ENCODE results near the gene OBP2A.

Gene OBP2A

DNA sequence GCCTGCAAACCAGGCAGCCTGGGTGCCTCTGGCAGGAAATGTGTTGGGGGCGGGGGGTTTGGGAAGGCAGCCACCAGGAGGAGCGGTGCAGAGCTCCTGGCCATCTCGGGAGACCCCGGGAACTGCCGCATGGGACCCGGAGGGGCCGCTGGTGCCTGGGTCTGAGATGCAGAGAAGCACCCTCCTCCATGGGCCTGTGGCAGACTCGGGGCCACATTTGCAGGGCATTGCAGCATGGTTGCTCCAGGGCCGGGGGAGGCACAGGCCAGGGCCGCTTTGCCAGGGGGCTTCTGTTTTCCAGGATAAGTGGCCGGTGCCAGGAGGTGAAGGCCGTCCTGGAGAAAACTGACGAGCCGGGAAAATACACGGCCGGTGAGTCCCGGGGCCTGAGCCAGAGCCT is 23.0 kb upstream of the OBP2A start:
- TF ChIP-seq POLR2AphosphoS5 (IDR thresholded peaks at IDR 0.05; ENCODE audit: low read depth, low read length) = no peak
- no peak for TF ChIP-seq SIN3A (IDR thresholded peaks at IDR 0.05; ENCODE audit: borderline replicate concordance, insufficient read depth, low read length)
- no peak for TF ChIP-seq FOXP2 (optimal IDR thresholded peaks at IDR 0.05; ENCODE audit: borderline replicate concordance, extremely low read depth, extremely low read length, insufficient read depth)
- TF ChIP-seq TAF1 (IDR thresholded peaks at IDR 0.05; ENCODE audit: borderline replicate concordance, insufficient read depth, low read length) = no peak
- TF ChIP-seq, protein P1, sequence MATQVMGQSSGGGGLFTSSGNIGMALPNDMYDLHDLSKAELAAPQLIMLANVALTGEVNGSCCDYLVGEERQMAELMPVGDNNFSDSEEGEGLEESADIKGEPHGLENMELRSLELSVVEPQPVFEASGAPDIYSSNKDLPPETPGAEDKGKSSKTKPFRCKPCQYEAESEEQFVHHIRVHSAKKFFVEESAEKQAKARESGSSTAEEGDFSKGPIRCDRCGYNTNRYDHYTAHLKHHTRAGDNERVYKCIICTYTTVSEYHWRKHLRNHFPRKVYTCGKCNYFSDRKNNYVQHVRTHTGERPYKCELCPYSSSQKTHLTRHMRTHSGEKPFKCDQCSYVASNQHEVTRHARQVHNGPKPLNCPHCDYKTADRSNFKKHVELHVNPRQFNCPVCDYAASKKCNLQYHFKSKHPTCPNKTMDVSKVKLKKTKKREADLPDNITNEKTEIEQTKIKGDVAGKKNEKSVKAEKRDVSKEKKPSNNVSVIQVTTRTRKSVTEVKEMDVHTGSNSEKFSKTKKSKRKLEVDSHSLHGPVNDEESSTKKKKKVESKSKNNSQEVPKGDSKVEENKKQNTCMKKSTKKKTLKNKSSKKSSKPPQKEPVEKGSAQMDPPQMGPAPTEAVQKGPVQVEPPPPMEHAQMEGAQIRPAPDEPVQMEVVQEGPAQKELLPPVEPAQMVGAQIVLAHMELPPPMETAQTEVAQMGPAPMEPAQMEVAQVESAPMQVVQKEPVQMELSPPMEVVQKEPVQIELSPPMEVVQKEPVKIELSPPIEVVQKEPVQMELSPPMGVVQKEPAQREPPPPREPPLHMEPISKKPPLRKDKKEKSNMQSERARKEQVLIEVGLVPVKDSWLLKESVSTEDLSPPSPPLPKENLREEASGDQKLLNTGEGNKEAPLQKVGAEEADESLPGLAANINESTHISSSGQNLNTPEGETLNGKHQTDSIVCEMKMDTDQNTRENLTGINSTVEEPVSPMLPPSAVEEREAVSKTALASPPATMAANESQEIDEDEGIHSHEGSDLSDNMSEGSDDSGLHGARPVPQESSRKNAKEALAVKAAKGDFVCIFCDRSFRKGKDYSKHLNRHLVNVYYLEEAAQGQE (IDR thresholded peaks at IDR 0.05; ENCODE audit: insufficient read depth in 1 of 2, low read depth in 2 of 2, low read length in 2 of 2) = no peak

DNA sequence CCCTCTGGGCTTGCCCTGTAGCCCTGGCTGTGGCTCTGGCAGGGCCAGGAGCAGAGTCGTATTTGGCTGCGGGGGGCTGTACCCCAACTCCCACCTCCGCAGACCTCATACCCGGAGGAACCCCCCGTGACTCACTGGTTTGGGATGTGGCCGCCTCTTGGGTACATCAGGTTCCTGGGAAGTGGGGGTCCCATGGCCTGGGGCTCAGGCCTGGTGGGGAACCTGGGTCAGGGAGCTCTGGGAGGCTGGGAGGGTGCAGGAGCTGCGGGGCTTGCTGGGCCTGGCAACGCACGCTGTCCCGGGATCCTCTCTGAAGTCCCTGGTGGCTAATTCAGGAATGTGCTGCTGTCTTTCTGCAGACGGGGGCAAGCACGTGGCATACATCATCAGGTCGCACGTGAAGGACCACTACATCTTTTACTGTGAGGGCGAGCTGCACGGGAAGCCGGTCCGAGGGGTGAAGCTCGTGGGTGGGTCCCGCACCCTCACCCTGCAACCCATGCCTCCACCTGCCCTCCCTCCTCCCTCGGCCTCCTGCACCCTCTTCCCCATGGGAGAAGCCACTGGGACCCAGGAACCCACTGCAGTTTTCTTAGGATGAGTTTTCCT is 22.3 kb upstream of the OBP2A start:
- TF ChIP-seq, protein P1 (IDR thresholded peaks at IDR 0.05; ENCODE audit: insufficient read depth in 1 of 2, low read depth in 2 of 2, low read length in 2 of 2) = no peak
- no peak for TF ChIP-seq TAF1 (IDR thresholded peaks at IDR 0.05; ENCODE audit: borderline replicate concordance, insufficient read depth, low read length)
- TF ChIP-seq SIN3A (IDR thresholded peaks at IDR 0.05; ENCODE audit: borderline replicate concordance, insufficient read depth, low read length) = no peak

DNA sequence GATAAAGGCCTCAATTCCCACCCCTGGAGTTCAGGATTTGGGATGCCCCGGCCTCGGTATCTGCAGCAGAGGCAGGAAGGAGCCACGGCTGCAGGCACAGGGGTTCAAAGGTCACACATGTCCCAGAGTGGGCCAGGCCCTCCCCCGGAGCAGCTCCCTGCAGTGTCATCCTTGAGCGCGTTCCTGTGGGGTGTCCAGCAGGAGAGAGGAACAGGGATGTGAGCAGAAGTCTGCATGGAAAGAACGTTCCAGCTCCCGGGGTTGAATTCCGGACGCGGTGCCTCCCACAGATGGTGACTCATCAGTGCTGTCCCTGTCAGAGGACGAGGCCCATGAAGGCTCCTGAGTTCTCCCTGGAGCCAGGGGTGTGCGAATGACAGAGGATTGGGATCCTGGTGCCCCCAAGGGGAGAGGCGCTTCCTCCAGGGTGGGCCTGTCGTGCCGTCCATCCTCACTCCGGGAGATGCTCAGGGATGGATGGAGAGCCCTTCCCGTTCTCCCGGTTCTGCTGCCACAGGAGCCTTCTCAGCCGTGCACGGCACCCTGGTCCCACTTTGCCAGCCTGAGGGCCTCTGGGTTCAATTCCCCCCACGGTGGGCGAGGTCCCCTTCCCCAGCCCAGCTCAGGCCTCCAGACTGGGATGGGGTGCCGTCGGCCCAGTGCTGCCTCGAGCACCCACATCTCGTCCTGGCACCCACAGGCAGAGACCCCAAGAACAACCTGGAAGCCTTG is 21.6 kb upstream of the OBP2A start:
- TF ChIP-seq TAF1 (IDR thresholded peaks at IDR 0.05; ENCODE audit: borderline replicate concordance, insufficient read depth, low read length) = no peak
- no peak for TF ChIP-seq SIN3A (IDR thresholded peaks at IDR 0.05; ENCODE audit: borderline replicate concordance, insufficient read depth, low read length)
- TF ChIP-seq, protein P1 (IDR thresholded peaks at IDR 0.05; ENCODE audit: insufficient read depth in 1 of 2, low read depth in 2 of 2, low read length in 2 of 2) = no peak
- no peak for TF ChIP-seq POLR2AphosphoS5 (IDR thresholded peaks at IDR 0.05; ENCODE audit: low read depth, low read length)
- no peak for TF ChIP-seq FOXP2 (optimal IDR thresholded peaks at IDR 0.05; ENCODE audit: borderline replicate concordance, extremely low read depth, extremely low read length, insufficient read depth)

DNA sequence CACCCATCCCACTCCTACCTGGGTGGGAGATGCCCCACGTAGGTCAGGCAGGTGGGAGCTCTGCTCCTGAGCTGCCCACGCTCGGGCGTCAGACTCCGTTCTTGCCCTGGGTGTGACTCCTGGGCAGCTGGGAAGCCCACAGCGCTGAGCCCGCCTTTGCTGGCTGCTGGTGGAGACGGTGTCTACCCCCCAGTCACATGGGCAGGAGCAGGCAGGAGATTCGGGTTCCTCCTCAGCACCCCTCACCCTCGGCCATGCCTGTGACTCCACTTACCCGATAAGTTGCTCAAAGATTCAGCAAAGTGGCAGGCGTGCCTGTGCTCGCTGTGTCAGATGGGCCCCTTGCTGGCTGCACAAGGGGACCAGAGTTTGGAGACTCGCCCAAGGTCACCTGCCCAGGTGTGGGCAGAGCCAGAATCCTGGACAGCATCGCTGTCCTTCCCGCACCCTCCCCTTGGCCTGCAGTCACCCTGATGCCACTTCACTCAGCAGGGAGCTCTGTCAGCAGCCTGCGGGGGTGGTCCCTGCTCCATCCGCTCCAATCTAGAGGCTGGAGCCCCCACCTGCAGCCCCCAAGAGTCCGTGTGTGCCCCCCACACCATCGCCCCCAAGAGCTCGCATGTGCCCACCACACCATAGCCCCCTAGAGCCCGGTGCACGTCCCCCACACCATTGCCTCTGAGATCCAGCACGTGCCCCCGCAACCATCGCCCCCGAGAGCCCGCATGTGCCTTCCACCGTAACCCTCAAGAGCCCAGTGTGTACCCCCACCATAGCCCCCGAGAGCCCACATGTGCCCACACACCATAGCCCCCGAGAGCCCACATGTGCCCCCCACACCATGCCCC is 20.5 kb upstream of the OBP2A start:
- TF ChIP-seq SIN3A (IDR thresholded peaks at IDR 0.05; ENCODE audit: borderline replicate concordance, insufficient read depth, low read length) (no peak), FOXP2 (optimal IDR thresholded peaks at IDR 0.05; ENCODE audit: borderline replicate concordance, extremely low read depth, extremely low read length, insufficient read depth) (no peak), POLR2AphosphoS5 (IDR thresholded peaks at IDR 0.05; ENCODE audit: low read depth, low read length) (no peak), TAF1 (IDR thresholded peaks at IDR 0.05; ENCODE audit: borderline replicate concordance, insufficient read depth, low read length) (no peak)
- TF ChIP-seq, protein P1 (IDR thresholded peaks at IDR 0.05; ENCODE audit: insufficient read depth in 1 of 2, low read depth in 2 of 2, low read length in 2 of 2) = no peak

Measured in PFSK-1 (cell line).